ENCODE results near the gene RBBP5.

The RBBP5 gene

GRCh38 chr1:205056956-205057568 is 64.7 kb downstream of the RBBP5 start:
- DNase-seq (ENCODE audit: low spot score) = no peak

DNA sequence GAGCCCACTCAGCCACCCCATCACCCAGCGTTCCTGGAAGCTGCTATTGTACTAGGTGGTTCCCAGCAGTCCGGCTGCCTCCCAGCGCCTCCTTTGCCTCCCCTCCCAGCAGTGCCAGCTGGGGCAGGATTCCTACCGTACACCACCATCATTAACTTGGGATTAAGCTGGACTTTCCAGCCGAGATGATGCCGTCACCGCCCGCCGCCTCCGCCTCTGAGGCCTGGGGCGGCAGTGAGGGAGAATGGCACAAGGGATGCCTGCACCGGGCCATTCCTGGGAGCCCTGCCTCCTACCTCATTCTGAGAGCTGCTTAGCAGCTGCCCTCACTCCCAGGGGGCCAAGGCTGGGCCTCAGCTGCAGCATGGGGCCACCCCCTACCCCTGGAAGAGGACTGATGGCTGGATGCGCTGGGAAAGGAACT is 65.6 kb downstream of the RBBP5 start:
- DNase-seq (ENCODE audit: low spot score) = no peak

DNA sequence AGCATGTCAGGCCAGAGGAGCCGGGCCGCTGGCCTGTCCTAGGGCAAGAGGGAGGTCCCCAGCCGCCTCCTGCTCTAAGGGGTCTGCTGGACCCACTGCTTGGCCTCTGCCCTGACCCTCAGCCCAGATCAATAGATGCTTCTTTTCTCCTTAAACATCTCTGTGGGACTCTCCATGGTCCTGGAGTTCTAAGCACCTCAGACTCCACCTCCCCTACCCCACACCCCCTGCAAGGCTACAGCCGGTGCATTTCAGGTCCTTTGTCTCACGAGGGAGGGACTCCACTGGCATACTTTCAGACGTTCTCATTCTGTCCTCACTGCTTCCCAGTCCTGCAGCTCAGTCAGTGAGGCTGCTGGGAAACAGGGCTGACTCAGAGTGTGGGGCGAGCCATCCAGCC is 67.8 kb downstream of the RBBP5 start:
- DNase-seq (ENCODE audit: low spot score) = no peak

GRCh38 chr1:205053296-205053695 is 68.5 kb downstream of the RBBP5 start:
- DNase-seq (ENCODE audit: low spot score) = no peak

GRCh38 chr1:205052690-205053089 is 69.1 kb downstream of the RBBP5 start:
- no peak for DNase-seq (ENCODE audit: low spot score)

GRCh38 chr1:205049479-205049878 is 72.3 kb downstream of the RBBP5 start:
- no peak for DNase-seq (ENCODE audit: low spot score)

DNA sequence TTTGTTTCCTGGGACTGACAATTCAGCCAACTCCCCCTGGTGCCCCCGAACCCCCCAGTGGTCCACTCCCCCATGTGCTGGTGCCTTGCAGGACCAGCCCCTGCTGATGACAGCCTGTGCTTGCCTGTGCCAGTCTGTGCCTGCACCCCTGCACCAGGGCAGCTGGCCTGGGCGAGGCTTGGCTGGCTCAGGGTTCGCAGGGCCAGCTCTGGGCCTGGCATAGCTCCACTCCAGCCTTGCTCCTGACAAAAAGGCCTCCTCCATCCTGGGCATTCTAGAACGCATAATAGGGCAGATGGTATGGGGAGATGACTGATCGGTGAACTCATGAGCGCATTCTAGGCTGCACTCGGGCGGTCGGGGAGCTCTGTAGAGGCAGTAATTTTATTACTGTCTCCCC is 73.4 kb downstream of the RBBP5 start:
- DNase-seq (ENCODE audit: low spot score) = no peak

GRCh38 chr1:205047764-205048231 is 74.0 kb downstream of the RBBP5 start:
- no peak for DNase-seq (ENCODE audit: low spot score)

- no peak for DNase-seq (ENCODE audit: low spot score)
These were observed 74.9 kb downstream of the RBBP5 start for GRCh38 chr1:205046870-205047269.

DNA sequence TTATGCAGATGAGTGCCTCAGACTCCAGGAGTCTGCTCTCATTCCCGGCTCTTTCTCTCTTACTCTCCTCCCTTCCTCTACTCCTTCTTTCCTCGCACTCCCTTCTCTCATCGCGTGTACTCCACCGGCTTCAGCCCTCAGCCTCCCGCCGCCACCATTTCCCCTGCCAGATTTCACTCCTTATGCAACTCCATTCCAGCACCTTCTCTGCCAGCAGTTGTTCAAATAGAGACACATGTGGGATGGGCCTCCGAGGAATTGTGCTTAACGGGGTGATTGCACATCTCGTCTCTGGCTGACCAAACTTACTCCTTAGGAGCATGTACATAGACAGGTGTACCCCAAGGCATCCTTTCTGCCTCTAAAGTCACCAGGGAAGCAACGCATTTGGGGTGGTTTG is 76.6 kb downstream of the RBBP5 start:
- DNase-seq (ENCODE audit: low spot score) = no peak

DNA sequence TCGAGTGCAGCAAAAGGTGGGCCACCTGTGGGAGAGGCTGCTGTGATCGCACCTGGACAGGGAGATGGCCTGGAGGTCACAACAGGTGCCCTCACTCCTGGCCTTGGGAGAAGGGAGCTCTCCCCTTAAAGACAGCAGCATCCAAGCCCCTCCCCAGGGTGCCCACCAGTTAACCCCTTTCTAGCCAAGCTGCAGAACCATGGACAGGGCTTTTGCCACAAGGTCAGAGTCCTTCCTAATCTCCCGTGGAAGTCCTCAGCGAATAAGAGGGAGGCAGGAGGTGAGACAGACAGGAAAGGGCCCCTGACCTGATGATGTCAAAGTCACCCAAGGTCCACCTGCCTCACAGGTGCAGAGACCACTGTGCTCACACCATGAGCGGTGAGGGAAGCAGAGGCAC is 77.0 kb downstream of the RBBP5 start:
- DNase-seq (ENCODE audit: low spot score) = no peak

DNA sequence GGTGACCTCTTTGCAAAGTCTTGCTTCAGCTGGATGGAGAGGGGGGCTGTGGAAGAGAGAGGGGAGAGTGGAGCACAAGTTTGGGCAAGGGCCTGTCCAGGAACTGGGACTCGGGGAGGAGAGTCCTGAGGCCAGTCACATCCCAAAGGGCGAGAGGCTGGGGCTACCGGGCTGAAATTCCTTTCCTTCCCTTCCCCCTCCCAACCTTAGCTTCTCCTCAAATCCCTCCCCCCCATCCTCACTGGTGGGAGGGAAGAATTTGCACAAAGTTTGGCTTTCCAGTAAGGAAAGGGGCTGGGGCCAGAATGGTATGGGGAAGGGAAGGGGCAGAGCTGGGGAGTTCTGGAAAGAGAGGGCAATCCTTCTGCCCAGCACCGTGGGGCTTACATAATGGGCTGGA is 77.9 kb downstream of the RBBP5 start:
- DNase-seq (ENCODE audit: low spot score) = no peak

- no peak for DNase-seq (ENCODE audit: low spot score)
These were observed 78.6 kb downstream of the RBBP5 start, which contains the start of gene CNTN2 for GRCh38 chr1:205042911-205043806. Gene CNTN2, plus strand, starts transcription at chr1:205043212. Its CDS starts 9,974 bp downstream, at chr1:205053186.

- no peak for DNase-seq (ENCODE audit: low spot score)
These were observed 79.5 kb downstream of the RBBP5 start for GRCh38 chr1:205041998-205042910.

DNA sequence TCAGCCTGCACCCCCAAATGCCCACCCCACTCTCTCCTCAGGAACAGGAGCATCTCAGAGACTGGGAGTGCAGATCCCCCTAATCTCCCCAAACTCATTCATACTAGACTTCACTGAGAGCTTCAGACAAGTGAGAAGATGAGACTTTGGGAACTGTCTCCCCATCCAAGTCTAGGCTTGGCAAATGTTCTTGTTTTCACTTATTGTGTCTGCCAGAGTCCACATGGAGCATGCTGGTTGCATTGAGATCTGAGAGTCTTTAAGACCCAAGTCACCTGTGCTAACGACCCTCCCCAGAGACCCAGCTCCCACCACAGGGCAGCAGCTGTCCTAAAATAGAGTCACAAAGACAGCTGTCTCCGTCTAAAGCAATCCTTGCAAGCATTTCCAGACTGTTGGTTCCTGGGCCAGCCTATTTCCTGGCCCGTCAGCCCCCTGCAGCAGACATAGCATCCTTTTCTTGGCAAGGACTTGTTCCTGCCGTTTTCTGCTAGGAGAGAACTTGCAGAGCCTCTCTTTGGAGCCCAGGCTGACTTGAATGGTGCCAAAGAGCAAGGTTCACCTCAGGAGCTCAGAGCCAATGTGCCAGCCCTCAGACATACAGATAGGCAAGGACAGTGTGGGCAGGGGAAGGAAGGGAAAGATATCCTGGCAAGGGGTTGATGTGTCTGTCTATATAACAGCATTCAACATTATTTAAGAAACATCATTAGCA is 80.6 kb downstream of the RBBP5 start:
- DNase-seq (ENCODE audit: low spot score) = no peak

DNA sequence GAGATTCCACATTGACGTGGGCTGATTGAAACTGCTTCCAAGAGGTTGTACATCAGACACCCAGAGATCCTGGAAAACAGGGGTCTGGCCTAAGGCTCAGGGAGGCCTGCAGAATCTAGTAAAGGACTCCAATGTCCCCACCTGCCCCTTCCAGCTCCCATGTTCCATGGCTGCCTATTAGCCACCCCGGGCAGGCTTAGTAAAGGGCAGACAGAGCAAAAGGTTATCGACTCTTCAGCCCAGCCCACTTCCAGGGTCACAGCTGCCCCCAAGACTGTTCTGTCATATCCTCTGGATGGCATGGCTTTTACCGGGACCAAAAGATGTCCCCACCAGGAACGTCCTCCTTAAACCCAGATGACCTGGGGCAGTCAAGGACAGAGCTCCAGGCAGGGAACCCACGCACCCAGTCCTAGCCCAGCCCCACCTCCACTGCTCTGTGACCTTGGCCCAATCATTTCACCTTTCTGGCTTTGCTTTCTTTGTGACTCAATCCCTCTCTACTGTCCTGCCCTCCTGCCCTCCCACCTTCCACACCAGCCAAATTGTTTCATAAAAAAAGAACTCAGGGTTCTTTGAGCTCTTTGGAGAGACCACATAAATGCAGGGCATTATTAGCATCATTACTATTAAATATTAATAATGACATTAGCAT is 83.5 kb downstream of the RBBP5 start:
- DNase-seq (ENCODE audit: low spot score) = no peak

DNA sequence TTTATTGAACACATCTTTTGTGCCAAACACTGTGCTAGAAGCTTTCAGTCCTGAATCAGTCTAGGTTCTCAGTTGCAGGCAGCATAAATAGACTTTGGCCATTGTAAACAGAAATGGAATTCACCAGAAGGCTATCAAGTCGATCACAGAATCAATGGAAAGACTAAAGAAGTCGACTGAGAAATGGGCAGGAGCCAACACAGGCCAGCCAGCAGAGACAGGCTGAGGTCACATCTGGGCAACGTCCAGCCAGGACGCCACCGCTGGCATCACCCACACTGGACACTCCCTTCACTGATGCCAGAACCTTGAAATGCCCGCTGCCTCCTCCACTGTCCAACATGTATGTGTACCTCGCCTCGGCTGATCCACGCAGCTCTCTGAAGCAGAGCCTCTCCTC is 84.2 kb downstream of the RBBP5 start:
- DNase-seq (ENCODE audit: low spot score) = no peak

Measured in AG08396 (cell line).